OCI-LY3 (cell line): Measurements from ENCODE around the gene COPS7A.

Experiments
- H2AFZ ChIP-seq: fragments of 200-600, 300-600 bp; shearing (Covaris generic); 2 replicates; pipeline ENCODE4 v1.6.0; 2014; ENCODE audit warnings: antibody characterized with exemption, low read depth, low read length
- H3K27ac ChIP-seq: fragments of 200-600, 300-600 bp; sonication (generic); 2 replicates; pipeline ENCODE4 v1.5.1; 2014; ENCODE audit warnings: mild to moderate bottlenecking, low read length, moderate library complexity, mixed read lengths
- H3K27me3 ChIP-seq: fragments of 200-600, 300-600 bp; sonication (generic); 2 replicates; pipeline ENCODE4 v1.6.1; 2014; ENCODE audit warnings: low read depth, low read length, mixed read lengths
- H3K36me3 ChIP-seq: fragments of 200-600, 300-600 bp; sonication (generic); replicated peaks from 2 replicates; pipeline ENCODE3; 2014; ENCODE audit warnings: low read depth, low read length, mixed read lengths
- H3K4me1 ChIP-seq: fragments of 300-600, 200-600 bp; sonication (generic); 2 replicates; pipeline ENCODE4 v1.6.1; 2014; ENCODE audit warnings: low read length, mixed read lengths
- H3K4me2 ChIP-seq: fragments of 200-600, 300-600 bp; sonication (generic); 2 replicates; pipeline ENCODE4 v1.6.1; 2014; ENCODE audit warnings: low read length, mixed read lengths
- H3K4me3 ChIP-seq: fragments of 300-600, 200-600 bp; sonication (generic); 2 replicates; pipeline ENCODE4 v1.5.1; 2014; ENCODE audit warnings: antibody characterized with exemption, mild to moderate bottlenecking, low read length, moderate library complexity
- H3K79me2 ChIP-seq: fragments of 300-600, 200-600 bp; shearing (Covaris generic); 2 replicates; pipeline ENCODE4 v1.6.1; 2014; ENCODE audit warnings: mild to moderate bottlenecking, low read length, mixed read lengths
- H3K9ac ChIP-seq: fragments of 300-600, 200-600 bp; shearing (Covaris generic); 2 replicates; pipeline ENCODE4 v1.6.0; 2014; ENCODE audit warnings: mild to moderate bottlenecking, low read length, moderate library complexity
- H3K9me3 ChIP-seq: fragments of 200-600, 300-600 bp; shearing (Covaris generic); 2 replicates; pipeline ENCODE4 v1.6.1; 2014; ENCODE audit warnings: low read length, mixed read lengths; ENCODE audit not compliant: insufficient read depth
- H4K20me1 ChIP-seq: fragments of 200-600, 300-600 bp; sonication (generic); 2 replicates; pipeline ENCODE4 v1.6.1; 2016; ENCODE audit warnings: low read length, mixed read lengths; ENCODE audit not compliant: insufficient read depth
- EZH2phosphoT487 ChIP-seq: fragments of 200-600 bp; shearing (Covaris generic); IDR thresholded peaks from 2 replicates; pipeline ENCODE4 v1.6.1; 2018; ENCODE audit warnings: antibody characterized with exemption, mixed run types, low read depth
- TF ChIP-seq, protein P1 (sequence below): fragments of 200-600, 300-600 bp; sonication (generic); IDR thresholded peaks from 2 replicates; pipeline ENCODE4 v1.5.1; 2014; ENCODE audit warnings: antibody characterized with exemption, low read length, low read depth

The COPS7A gene

DNA sequence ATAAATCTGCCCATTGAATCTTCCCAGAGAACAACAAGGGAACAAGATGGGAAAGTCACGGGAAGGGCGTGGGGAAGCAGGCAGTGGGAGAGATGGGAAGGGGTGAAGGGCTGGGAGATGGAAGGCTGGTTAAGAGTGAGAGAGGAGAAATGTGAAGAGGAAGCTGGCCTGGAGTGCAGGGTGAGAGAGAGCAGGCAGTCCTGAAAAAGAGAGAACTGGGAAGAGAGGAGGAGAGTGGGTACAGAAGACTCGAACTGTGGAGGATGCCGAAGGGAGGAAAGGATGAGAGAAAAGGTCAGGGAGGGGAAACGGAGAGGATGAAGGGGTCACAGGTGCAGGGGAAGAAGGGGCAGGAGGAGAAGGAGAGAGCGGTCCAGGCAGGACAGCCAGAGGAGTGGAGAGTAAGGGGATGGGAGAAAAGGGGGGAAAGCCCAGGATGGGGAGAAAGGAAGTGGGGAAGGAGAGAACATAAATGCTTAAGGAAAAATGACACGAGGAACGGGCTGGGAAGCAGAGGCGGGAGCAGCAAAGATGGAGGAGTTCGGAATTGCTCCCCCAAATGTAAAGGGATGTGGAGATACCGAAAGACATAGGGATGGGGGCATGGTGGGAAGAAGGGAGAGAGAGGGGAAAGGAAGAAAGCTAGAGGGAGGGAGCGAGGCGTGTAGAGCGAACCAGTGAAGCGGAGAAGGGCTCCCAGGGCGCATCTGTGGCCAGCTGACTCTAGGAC, 24.4 kb upstream of the COPS7A start:
- 0 out of 2 replicates have a peak, but pooled peaks cover 3% of the 10 kb centered on the region for H3K27me3 ChIP-seq
- no peaks in the 10 kb centered on the region for H3K36me3 ChIP-seq
- TF ChIP-seq, protein P1, sequence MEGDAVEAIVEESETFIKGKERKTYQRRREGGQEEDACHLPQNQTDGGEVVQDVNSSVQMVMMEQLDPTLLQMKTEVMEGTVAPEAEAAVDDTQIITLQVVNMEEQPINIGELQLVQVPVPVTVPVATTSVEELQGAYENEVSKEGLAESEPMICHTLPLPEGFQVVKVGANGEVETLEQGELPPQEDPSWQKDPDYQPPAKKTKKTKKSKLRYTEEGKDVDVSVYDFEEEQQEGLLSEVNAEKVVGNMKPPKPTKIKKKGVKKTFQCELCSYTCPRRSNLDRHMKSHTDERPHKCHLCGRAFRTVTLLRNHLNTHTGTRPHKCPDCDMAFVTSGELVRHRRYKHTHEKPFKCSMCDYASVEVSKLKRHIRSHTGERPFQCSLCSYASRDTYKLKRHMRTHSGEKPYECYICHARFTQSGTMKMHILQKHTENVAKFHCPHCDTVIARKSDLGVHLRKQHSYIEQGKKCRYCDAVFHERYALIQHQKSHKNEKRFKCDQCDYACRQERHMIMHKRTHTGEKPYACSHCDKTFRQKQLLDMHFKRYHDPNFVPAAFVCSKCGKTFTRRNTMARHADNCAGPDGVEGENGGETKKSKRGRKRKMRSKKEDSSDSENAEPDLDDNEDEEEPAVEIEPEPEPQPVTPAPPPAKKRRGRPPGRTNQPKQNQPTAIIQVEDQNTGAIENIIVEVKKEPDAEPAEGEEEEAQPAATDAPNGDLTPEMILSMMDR: no peak
- TF ChIP-seq EZH2phosphoT487: no peak
- H3K9me3 ChIP-seq: no peaks in the 10 kb centered on the region
- peaks cover 28% of the 10 kb centered on the region for H3K4me1 ChIP-seq
- no peaks in the 10 kb centered on the region for H3K79me2 ChIP-seq
- H3K9ac ChIP-seq: no peak overlapping the region
- H3K4me3 ChIP-seq: no peak overlapping the region
- H2AFZ ChIP-seq: no peak overlapping the region
- no peak overlapping the region for H3K4me2 ChIP-seq
- H3K27ac ChIP-seq: no peak overlapping the region
- H4K20me1 ChIP-seq: no peaks in the 10 kb centered on the region

DNA sequence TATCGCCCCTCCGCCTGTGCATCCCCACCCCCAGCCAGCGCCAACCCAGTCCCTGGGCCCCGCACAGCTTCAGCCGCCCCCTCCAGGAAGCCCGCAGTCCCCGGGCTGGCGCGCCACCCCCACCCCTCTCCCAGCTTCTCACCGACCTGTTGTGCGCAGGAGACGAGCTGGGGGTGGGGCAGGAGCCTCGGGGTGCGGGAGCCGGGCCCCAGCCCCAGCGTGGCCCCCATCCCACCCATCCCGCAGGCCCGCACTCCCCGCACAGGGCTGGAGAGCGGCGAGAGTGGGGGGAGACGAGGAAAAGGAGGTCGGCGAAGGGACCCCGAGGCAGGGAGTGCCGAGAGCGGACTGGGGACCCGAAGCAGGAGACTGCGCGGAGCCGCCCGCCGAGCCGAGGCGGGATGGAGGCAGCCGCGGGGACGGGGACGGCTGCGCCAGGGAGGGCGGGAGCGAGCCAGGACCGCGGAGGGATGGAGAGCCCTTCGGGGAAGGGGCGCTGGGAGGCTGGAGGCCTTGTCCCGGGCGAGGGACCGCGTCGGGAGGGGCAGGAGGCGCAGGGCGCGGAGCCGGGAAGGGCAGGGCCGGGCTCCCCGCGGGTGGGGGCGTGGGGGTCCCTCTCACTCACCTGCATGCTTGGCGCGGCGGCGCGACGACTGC, 23.7 kb upstream of the COPS7A start:
- no peak overlapping the region for H3K9ac ChIP-seq
- H3K27me3 ChIP-seq: 0 out of 2 replicates have a peak, but pooled peaks cover 3% of the 10 kb centered on the region
- no peak overlapping the region for H3K4me3 ChIP-seq
- no peaks in the 10 kb centered on the region for H4K20me1 ChIP-seq
- no peak overlapping the region for H3K4me2 ChIP-seq
- no peaks in the 10 kb centered on the region for H3K9me3 ChIP-seq
- no peak overlapping the region for H3K27ac ChIP-seq
- no peak overlapping the region for H2AFZ ChIP-seq
- H3K79me2 ChIP-seq: no peaks in the 10 kb centered on the region
- H3K4me1 ChIP-seq: peaks cover 28% of the 10 kb centered on the region
- no peak for TF ChIP-seq EZH2phosphoT487
- TF ChIP-seq, protein P1: no peak
- no peaks in the 10 kb centered on the region for H3K36me3 ChIP-seq

DNA sequence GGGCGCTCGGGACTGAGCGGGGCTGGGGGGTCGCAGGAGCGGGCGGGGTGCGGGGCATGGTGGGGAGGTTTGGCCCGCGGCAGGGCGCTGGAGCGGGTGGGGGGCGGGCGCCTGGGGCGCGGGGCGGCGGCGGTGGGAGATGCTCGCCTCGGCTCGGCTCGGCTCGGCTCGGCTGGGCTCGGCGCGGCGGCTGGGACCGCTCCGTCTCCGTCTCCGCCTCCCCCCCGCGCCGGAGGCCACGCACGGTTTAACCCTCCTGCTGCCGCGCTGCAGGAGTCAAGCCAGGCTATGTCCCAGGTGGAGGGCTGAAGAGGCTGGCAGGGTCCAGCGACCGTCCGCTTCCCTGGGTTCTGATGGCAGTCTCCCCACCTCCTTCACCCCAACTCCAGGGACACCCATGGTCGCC, 23.2 kb upstream of the COPS7A start, which contains the start of gene PIANP:
PIANP (minus strand) TSS at position 170 of the 406 bp plus-strand sequence. CDS start 2,754 bp downstream, outside the sequence.
- H3K9ac ChIP-seq: no peak within 1 kb of the TSS

More for the DNA sequence above, 23.2 kb upstream of the COPS7A start, which contains the start of gene PIANP:
- Histone ChIP-seq H3K79me2 (no peaks in the 10 kb centered on the region), H3K9me3 (no peaks in the 10 kb centered on the region), H3K27me3 (0 out of 2 replicates have a peak, but pooled peaks cover 3% of the 10 kb centered on the region), H3K27ac (no peak within 1 kb of the TSS), H3K4me1 (peaks cover 26% of the 10 kb centered on the region), H3K36me3 (no peaks in the 10 kb centered on the region), H3K4me3 (no peak within 1 kb of the TSS), H2AFZ (no peak within 1 kb of the TSS), H3K4me2 (no peak within 1 kb of the TSS), H4K20me1 (no peaks in the 10 kb centered on the region)
- TF ChIP-seq EZH2phosphoT487: no peak
- TF ChIP-seq, protein P1: no peak
